H1 (cell line): ENCODE data around the gene KRT72. TPM values are rescaled to one million over a fixed set of nuclear protein-coding genes. Genes with fewer than 3 reads are reported as not detected.

ENCODE experiments used
- CTCF ChIA-PET: fragments of 300-600 bp; sonication (Branson Sonifier 250); formaldehyde crosslinking; loops from one replicate; lab custom pipeline; 2021; ENCODE audit not compliant: partially characterized antibody; lab: Charles Lee
- POLR2A ChIA-PET: fragments of 300-600 bp; sonication (Branson Sonifier 250); formaldehyde crosslinking; loops from one replicate; lab custom pipeline; 2021; ENCODE audit warnings: inconsistent platforms; ENCODE audit not compliant: partially characterized antibody; lab: Charles Lee
- DNase-seq, 2 experiments: peaks; one replicate each; pipeline versions ENCODE4 v3.0.0 to v3.0.0-alpha.2; 2010 to 2022; ENCODE audit warnings: low spot score in 2 of 2, low read depth in 1 of 2, mixed read lengths in 1 of 2
- FAIRE-seq: peaks from 2 replicates; lab custom pipeline; 2011; peaks lifted over from hg19 to GRCh38; lab: Jason Lieb, UNC
- H2AFZ ChIP-seq: 2 replicates; pipeline ENCODE4 v1.8.1; 2012; ENCODE audit warnings: low read length, inconsistent platforms
- H2AK5ac ChIP-seq: 2 replicates; pipeline ENCODE4 v1.6.1; 2013; ENCODE audit warnings: low read depth, low read length
- H2BK120ac ChIP-seq: replicated peaks from 2 replicates; pipeline ENCODE3; 2013; ENCODE audit warnings: low read depth, low read length, inconsistent platforms
- H2BK12ac ChIP-seq: 2 replicates; pipeline ENCODE4 v1.6.1; 2013; ENCODE audit warnings: low read depth, low read length
- H2BK15ac ChIP-seq: 2 replicates; pipeline ENCODE4 v1.6.1; 2013; ENCODE audit warnings: low read length
- H2BK20ac ChIP-seq: 2 replicates; pipeline ENCODE4 v1.6.1; 2013; ENCODE audit warnings: low read length
- H2BK5ac ChIP-seq: 2 replicates; pipeline ENCODE4 v1.6.1; 2013; ENCODE audit warnings: low read depth, low read length
- H3K14ac ChIP-seq: 2 replicates; pipeline ENCODE4 v1.6.1; 2013; ENCODE audit warnings: inconsistent platforms; ENCODE audit not compliant: insufficient read length
- H3K18ac ChIP-seq: 2 replicates; pipeline ENCODE4 v1.6.1; 2013; ENCODE audit warnings: low read length; ENCODE audit errors: extremely low read depth
- H3K23ac ChIP-seq: 2 replicates; pipeline ENCODE4 v1.6.1; 2013; ENCODE audit warnings: inconsistent platforms; ENCODE audit not compliant: insufficient read length
- H3K23me2 ChIP-seq: 2 replicates; pipeline ENCODE4 v1.6.1; 2013; ENCODE audit warnings: low read depth, low read length
- H3K27ac ChIP-seq: 2 replicates; pipeline ENCODE4 v1.6.1; 2011; ENCODE audit warnings: low read depth, low read length, inconsistent platforms
- H3K27me3 ChIP-seq, 4 experiments: replicated peaks in 1 of 4; 1 replicate in 1 of 4; 2 replicates in 3 of 4; pipeline versions ENCODE4 v1.6.1 to v1.8.1; 2011 to 2013; ENCODE audit warnings: low read length in 3 of 4, mild to moderate bottlenecking in 3 of 4, inconsistent platforms in 2 of 4, mixed read lengths in 2 of 4, moderate library complexity in 1 of 4; ENCODE audit not compliant: control insufficient read depth in 3 of 4, insufficient read depth in 3 of 4; ENCODE audit errors: extremely low read depth in 1 of 4
- H3K36me3 ChIP-seq, 4 experiments: 2 replicates each; pipeline versions ENCODE4 v1.6.1 to v1.8.1; 2011 to 2013; ENCODE audit warnings: mild to moderate bottlenecking in 4 of 4, low read length in 3 of 4, moderate library complexity in 2 of 4, control low read depth in 1 of 4, inconsistent platforms in 1 of 4; ENCODE audit not compliant: insufficient read depth in 4 of 4, control insufficient read depth in 2 of 4
- H3K4ac ChIP-seq: replicated peaks from 2 replicates; pipeline ENCODE3; 2013; ENCODE audit warnings: low read length, low read depth, mixed read lengths, inconsistent platforms; ENCODE audit not compliant: insufficient read length
- H3K4me1 ChIP-seq, 4 experiments: replicated peaks in 1 of 4; 1 replicate in 1 of 4; 2 replicates in 3 of 4; pipeline versions ENCODE4 v1.6.1 to v1.8.1; 2011 to 2013; ENCODE audit warnings: low read length in 3 of 4, inconsistent platforms in 2 of 4, mixed read lengths in 1 of 4; ENCODE audit not compliant: insufficient read depth in 4 of 4, control insufficient read depth in 3 of 4
- H3K4me2 ChIP-seq, 2 experiments: 2 replicates each; pipeline versions ENCODE4 v1.6.1 to v1.8.1; 2011 to 2013; ENCODE audit warnings: low read depth in 2 of 2, low read length in 2 of 2, control low read depth in 1 of 2, inconsistent platforms in 1 of 2, mild to moderate bottlenecking in 1 of 2; ENCODE audit not compliant: insufficient read depth in 1 of 2
- H3K4me3 ChIP-seq, 4 experiments: fragments of 200-600, 300-600 bp in 1 of 4; sonication (generic), shearing (Covaris generic), sonication (Bioruptor Twin) in 1 of 4; 2 replicates each; pipeline versions ENCODE4 v1.5.1 to v1.8.1; 2011 to 2016; ENCODE audit warnings: low read length in 4 of 4, low read depth in 3 of 4, control low read depth in 2 of 4, inconsistent platforms in 2 of 4, mild to moderate bottlenecking in 2 of 4, mixed read lengths in 1 of 4, moderate library complexity in 1 of 4; ENCODE audit not compliant: insufficient read depth in 2 of 4; ENCODE audit errors: extremely low read depth in 1 of 4
- H3K56ac ChIP-seq: replicated peaks from 2 replicates; pipeline ENCODE3; 2013; ENCODE audit warnings: low read depth, mild to moderate bottlenecking, mixed read lengths, low read length, inconsistent platforms; ENCODE audit not compliant: insufficient read length
- H3K79me1 ChIP-seq: 2 replicates; pipeline ENCODE4 v1.6.1; 2013; ENCODE audit warnings: low read depth, low read length, control low read depth
- H3K79me2 ChIP-seq, 2 experiments: 2 replicates each; pipeline versions ENCODE4 v1.6.1 to v1.8.1; 2012 to 2013; ENCODE audit warnings: low read length in 2 of 2, mild to moderate bottlenecking in 2 of 2, inconsistent platforms in 1 of 2; ENCODE audit not compliant: insufficient read depth in 2 of 2, control insufficient read depth in 1 of 2
- H3K9ac ChIP-seq, 4 experiments: replicated peaks in 1 of 4; 1 replicate in 1 of 4; 2 replicates in 3 of 4; pipeline versions ENCODE4 v1.6.1 to v1.8.1; 2011 to 2013; ENCODE audit warnings: low read depth in 3 of 4, low read length in 3 of 4, control low read depth in 2 of 4, mild to moderate bottlenecking in 2 of 4, moderate library complexity in 2 of 4, inconsistent platforms in 1 of 4; ENCODE audit errors: extremely low read depth in 1 of 4
- H3K9me3 ChIP-seq, 2 experiments: 2 replicates each; pipeline versions ENCODE4 v1.6.1 to v1.8.1; 2012 to 2013; ENCODE audit warnings: mild to moderate bottlenecking in 2 of 2, moderate library complexity in 2 of 2, control low read depth in 1 of 2, inconsistent platforms in 1 of 2, low read depth in 1 of 2, low read length in 1 of 2, mixed read lengths in 1 of 2; ENCODE audit not compliant: insufficient read depth in 2 of 2
- H4K20me1 ChIP-seq, 2 experiments: replicated peaks in 1 of 2; 2 replicates each; pipeline versions ENCODE3 to v1.8.1; 2011 to 2013; ENCODE audit warnings: inconsistent platforms in 2 of 2, low read length in 2 of 2, mild to moderate bottlenecking in 1 of 2; ENCODE audit not compliant: insufficient read depth in 2 of 2, control insufficient read depth in 1 of 2
- H4K5ac ChIP-seq: 2 replicates; pipeline ENCODE4 v1.6.1; 2013; ENCODE audit warnings: low read length, low read depth, mixed read lengths, inconsistent platforms; ENCODE audit not compliant: insufficient read length
- H4K8ac ChIP-seq: 2 replicates; pipeline ENCODE4 v1.8.0; 2013; ENCODE audit warnings: mild to moderate bottlenecking, moderate library complexity, low read length, inconsistent platforms; ENCODE audit not compliant: insufficient read depth; ENCODE audit errors: extremely low read depth
- H4K91ac ChIP-seq: replicated peaks from 2 replicates; pipeline ENCODE3; 2013; ENCODE audit warnings: low read length, mixed read lengths, inconsistent platforms; ENCODE audit not compliant: insufficient read length
- E2F6 ChIP-seq: IDR thresholded peaks from 2 replicates; pipeline ENCODE4 v1.6.1; 2012; ENCODE audit warnings: inconsistent platforms
- EP300 ChIP-seq, 2 experiments: IDR thresholded peaks; 1 replicate in 1 of 2; 2 replicates in 1 of 2; pipeline ENCODE4 v1.6.1; 2011 to 2012; ENCODE audit warnings: low read depth in 2 of 2, low read length in 2 of 2, mild to moderate bottlenecking in 2 of 2, borderline replicate concordance in 1 of 2, inconsistent platforms in 1 of 2, moderate library complexity in 1 of 2
- JUN ChIP-seq: IDR thresholded peaks from 2 replicates; pipeline ENCODE4 v1.6.1; 2011; ENCODE audit warnings: low read depth, mild to moderate bottlenecking, improper control_type of control experiment, low read length
- POLR2A ChIP-seq, 2 experiments: IDR thresholded peaks; 1 replicate in 1 of 2; 2 replicates in 1 of 2; pipeline ENCODE4 v1.6.1; 2011; ENCODE audit warnings: low read depth in 2 of 2, low read length in 2 of 2, mild to moderate bottlenecking in 2 of 2; ENCODE audit errors: control extremely low read depth in 1 of 2
- SRF ChIP-seq: IDR thresholded peaks from 2 replicates; pipeline ENCODE4 v1.6.1; 2011; ENCODE audit warnings: mild to moderate bottlenecking, low read depth, low read length, moderate library complexity
- SUZ12 ChIP-seq: fragments of 200-600 bp; sonication (generic); IDR thresholded peaks from 2 replicates; pipeline ENCODE4 v1.6.1; 2012; ENCODE audit warnings: mild to moderate bottlenecking, inconsistent platforms, low read length, moderate library complexity, mixed read lengths
- ZNF274 ChIP-seq: IDR thresholded peaks from 2 replicates; pipeline ENCODE4 v1.7.0; 2012; ENCODE audit warnings: low read length, borderline replicate concordance; ENCODE audit errors: extremely low read depth
- WGBS, 2 experiments: shearing (Covaris generic) in 1 of 2; methylation state at CpG; one replicate each; pipeline versions ENCODE4 v1.1.6 to v1.1.7; 2013 to 2015; ENCODE audit warnings: low lambda C conversion rate in 2 of 2, mixed read lengths in 2 of 2, inconsistent platforms in 1 of 2, low coverage in 1 of 2, missing lambda C conversion rate in 1 of 2; ENCODE audit not compliant: insufficient replicate concordance in 2 of 2, insufficient coverage in 1 of 2, insufficient read length in 1 of 2; ENCODE audit errors: extremely low coverage in 1 of 2, missing lambda C conversion rate in 1 of 2; 5-methylcytosine and 5-hydroxymethylcytosine counted together
- polyA plus RNA-seq, 7 experiments: library from polyadenylated mRNA; depleted of rRNA in 3 of 7; stranded (reverse) in 5 of 7; unstranded in 2 of 7; fragments of >200 nt in 5 of 7; fragments of 200-250 nt in 2 of 7; gene quantifications; 1 replicate in 5 of 7; 2 replicates in 1 of 7; 4 replicates in 1 of 7; pipeline versions ENCODE4 v1.2.1 to v1.2.3, GENCODE V29; 2011 to 2013; ENCODE audit warnings: missing spikeins in 2 of 7, mixed read lengths in 2 of 7
- total RNA-seq: library from RNA; stranded (reverse); fragmentation: NEBNext Ultra II Directional; extraction: Animal tissue kit (Norgen Biotek cat#: 25700); gene quantifications from 2 replicates; pipeline ENCODE4 v1.2.1, GENCODE V29; 2021

The KRT72 gene
- total and polyA plus RNA-seq, 2 of the 8 experiments (the other 6 are each of a cell fraction or from before 2014, with no cell fraction given): not detected

- Histone ChIP-seq H4K20me1 (no peaks in the 10 kb centered on the region), H3K4me3 (peak overlapping the region in 1 of 4 experiments; percentile 36; a peak in 3 of 8 replicates), H3K4ac (no peak overlapping the region), H3K4me2 (peak overlapping the region; percentile 35 to 38; a peak in 2 of 4 replicates), H2BK15ac (no peak overlapping the region), H3K27ac (no peak overlapping the region), H3K23ac (no peak overlapping the region), H2AK5ac (no peak overlapping the region), H3K9me3 (no peaks in the 10 kb centered on the region; a peak in 2 of 4 replicates), H3K14ac (no peak overlapping the region), H2BK12ac (no peak overlapping the region), H2BK5ac (no peak overlapping the region), H3K4me1 (no peaks in the 10 kb centered on the region), H3K23me2 (no peaks in the 10 kb centered on the region; the same call in 1 of the 2 replicates), H3K79me2 (no peaks in the 10 kb centered on the region), H3K27me3 (peaks cover 0 to 6% (median under 1%) of the 10 kb centered on the region in 4 experiments; a peak in 5 of 7 replicates), H3K9ac (no peak overlapping the region), H3K36me3 (no peaks in the 10 kb centered on the region), H4K91ac (no peak overlapping the region), H3K56ac (no peak overlapping the region), H3K18ac (no peak overlapping the region), H4K5ac (no peak overlapping the region), H4K8ac (no peak overlapping the region), H3K79me1 (no peaks in the 10 kb centered on the region), H2BK120ac (no peak overlapping the region), H2AFZ (0 out of 2 replicates have a peak overlapping the region, but pooled peaks have one; percentile 12), H2BK20ac (no peak overlapping the region)
- TF ChIP-seq POLR2A (IDR thresholded peaks at IDR 0.05; ENCODE audit: control extremely low read depth in 1 of 2, low read depth in 2 of 2, low read length in 2 of 2) (no peak), JUN (no peak), E2F6 (no peak), SUZ12 (no peak), SRF (no peak), ZNF274 (no peak), EP300 (IDR thresholded peaks at IDR 0.05; ENCODE audit: borderline replicate concordance in 1 of 2, low read depth in 2 of 2, low read length in 2 of 2) (no peak)
- no peak for FAIRE-seq
- DNase-seq: peak in 1 of 2 experiments; percentile 31
- CTCF ChIA-PET: interaction anchor here (0.6 to 1.7 kb wide), 5 partner anchors 9 to 264 kb away, joined by 3 to 5 read pairs (median 3); no protein-coding TSS in a partner anchor
- WGBS, 2 experiments: 83% methylated on average over 4 of the region's 4 CpGs; no CpG with 5 or more reads in 1 of the 2 experiments
- POLR2A ChIA-PET: no interaction called here
Observed at GRCh38 chr12:52601671-52602070, 408 bp upstream of the KRT72 start.
